Mucosa of stomach (tissue), 1 donor: ENCODE results near the gene DLL4.

Experiments used
- H3K27me3 ChIP-seq: one replicate; pipeline ENCODE4 v1.7.0; 2013; ENCODE audit warnings: mild to moderate bottlenecking, low read length; ENCODE audit not compliant: control insufficient read depth, insufficient read depth
- H3K36me3 ChIP-seq: one replicate; pipeline ENCODE4 v1.7.0; 2013; ENCODE audit warnings: low read length; ENCODE audit not compliant: control insufficient read depth, insufficient read depth
- H3K4me1 ChIP-seq: one replicate; pipeline ENCODE4 v1.7.0; 2013; ENCODE audit warnings: mild to moderate bottlenecking, low read length; ENCODE audit not compliant: control insufficient read depth, insufficient read depth
- H3K4me3 ChIP-seq: one replicate; pipeline ENCODE4 v1.7.0; 2013; ENCODE audit warnings: low read length
- H3K9ac ChIP-seq: one replicate; pipeline ENCODE4 v1.7.0; 2013; ENCODE audit warnings: mild to moderate bottlenecking, low read length, moderate library complexity
- H3K9me3 ChIP-seq: one replicate; pipeline ENCODE4 v1.7.0; 2013; ENCODE audit warnings: mild to moderate bottlenecking, low read length, moderate library complexity; ENCODE audit not compliant: control insufficient read depth
- donor health status: Pancreatic carcinoma.

The DLL4 gene

DNA sequence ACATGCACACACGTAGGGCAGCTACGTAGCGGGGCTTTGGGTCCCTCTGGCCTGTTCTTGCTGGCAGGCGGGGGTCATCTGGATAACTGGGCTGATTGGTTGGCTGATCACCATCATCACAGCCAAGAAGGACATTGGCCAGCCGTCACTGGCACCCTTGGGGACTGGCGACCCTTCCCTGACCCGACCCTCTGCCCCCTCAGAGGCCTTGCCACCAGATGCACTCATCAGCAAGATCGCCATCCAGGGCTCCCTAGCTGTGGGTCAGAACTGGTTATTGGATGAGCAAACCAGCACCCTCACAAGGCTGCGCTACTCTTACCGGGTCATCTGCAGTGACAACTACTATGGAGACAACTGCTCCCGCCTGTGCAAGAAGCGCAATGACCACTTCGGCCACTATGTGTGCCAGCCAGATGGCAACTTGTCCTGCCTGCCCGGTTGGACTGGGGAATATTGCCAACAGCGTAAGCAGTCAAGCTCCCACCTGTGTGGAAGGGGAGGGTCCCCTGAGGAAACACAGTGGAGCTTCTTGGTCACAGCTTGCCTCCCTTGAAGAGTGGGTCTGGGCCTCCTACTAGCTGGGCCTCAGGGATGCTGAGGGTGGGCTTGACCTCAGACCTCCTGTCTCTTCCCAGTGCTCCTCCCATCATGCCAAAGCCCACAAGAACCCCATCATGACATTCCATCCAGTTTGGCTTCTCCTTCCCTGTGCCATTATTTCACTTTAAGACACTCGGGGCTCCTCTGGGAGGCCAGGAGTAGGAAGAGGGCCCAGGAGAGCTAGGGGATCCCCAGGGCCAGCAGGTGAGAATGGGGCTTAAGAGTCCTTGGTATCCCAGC is 2.4 kb downstream of the DLL4 start:
- Histone ChIP-seq H3K9ac (peak overlapping the region; percentile 48), H3K27me3 (peaks cover 64% of the 10 kb centered on the region), H3K36me3 (no peaks in the 10 kb centered on the region), H3K4me3 (peak overlapping the region; percentile 46), H3K9me3 (no peaks in the 10 kb centered on the region), H3K4me1 (peaks cover 67% of the 10 kb centered on the region)

GRCh38 chr15:40932156-40932555 is 3.0 kb downstream of the DLL4 start:
- Histone ChIP-seq H3K4me1 (peaks cover 61% of the 10 kb centered on the region), H3K9ac (peak overlapping the region; percentile 48), H3K27me3 (peaks cover 58% of the 10 kb centered on the region), H3K36me3 (no peaks in the 10 kb centered on the region), H3K9me3 (no peaks in the 10 kb centered on the region), H3K4me3 (peak overlapping the region; percentile 17)

DNA sequence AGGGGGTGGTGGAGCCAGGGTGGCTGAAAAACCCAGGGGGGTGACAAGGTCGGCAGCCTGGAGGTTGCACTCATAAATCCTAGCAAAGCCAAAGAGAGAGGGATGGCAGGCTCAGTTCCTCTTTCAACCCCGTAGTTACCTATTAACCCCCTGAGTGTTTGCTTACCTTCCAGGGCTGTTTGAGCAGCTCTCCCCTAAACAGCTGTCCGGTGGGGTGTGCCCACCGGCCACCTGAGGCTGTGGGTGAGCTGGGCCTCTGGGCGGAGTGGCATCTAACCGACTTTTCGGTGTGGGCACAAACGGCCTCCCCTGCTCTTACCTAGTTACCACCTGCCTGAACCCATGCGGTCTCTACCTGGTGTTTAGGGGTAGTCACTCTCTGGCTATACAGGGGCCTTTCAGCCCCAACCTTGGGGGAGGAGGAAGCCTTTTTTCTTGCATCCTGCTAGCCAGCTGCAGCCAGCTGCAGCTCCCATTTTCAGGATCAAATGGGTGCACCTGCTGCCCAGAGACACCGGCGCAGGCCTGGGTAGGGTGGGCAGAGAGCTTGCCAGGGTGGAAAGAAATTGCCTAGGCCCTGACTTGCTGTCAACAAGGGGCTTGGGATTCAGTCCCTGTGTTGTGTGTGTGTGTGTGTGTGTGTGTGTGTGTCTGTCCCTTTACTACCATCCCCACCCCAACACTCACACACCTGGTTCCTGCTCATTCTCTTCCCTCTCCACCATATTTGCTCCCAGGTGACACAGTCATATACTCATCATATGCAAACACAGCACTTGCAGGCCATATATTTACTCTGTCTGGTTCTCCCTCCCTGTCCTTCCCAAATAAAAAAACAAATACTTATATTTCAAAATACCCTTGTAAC is 3.7 kb downstream of the DLL4 start:
- H3K4me1 ChIP-seq: peaks cover 55% of the 10 kb centered on the region

DNA sequence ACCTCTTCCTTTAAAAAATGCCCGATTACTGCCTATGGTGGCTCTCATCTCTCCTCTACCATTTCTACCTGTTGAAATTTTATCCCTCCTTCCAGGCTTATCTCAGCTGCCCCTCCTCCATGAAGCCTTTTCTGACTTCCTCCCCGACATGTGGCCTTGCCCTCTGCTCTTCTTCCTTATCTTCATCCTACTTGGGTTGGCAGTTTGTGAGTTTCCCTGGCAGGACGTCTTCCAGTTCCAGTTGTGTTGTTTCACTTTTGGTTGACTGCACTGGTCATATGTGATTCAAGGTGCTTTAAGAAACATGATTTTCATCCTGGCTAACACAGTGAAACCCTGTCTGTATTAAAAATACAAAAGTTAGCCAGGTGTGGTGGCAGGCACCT is 4.4 kb downstream of the DLL4 start:
- Histone ChIP-seq H3K36me3 (no peaks in the 10 kb centered on the region), H3K4me1 (peaks cover 50% of the 10 kb centered on the region), H3K4me3 (no peak overlapping the region), H3K9ac (no peak overlapping the region), H3K9me3 (no peaks in the 10 kb centered on the region), H3K27me3 (peaks cover 44% of the 10 kb centered on the region)

More for the DNA sequence above, 3.7 kb downstream of the DLL4 start:
- H3K9ac ChIP-seq: peak overlapping the region; percentile 48
- peaks cover 51% of the 10 kb centered on the region for H3K27me3 ChIP-seq
- H3K4me3 ChIP-seq: peak overlapping the region; percentile 17
- no peaks in the 10 kb centered on the region for H3K9me3 ChIP-seq
- no peaks in the 10 kb centered on the region for H3K36me3 ChIP-seq

- peaks cover 40% of the 10 kb centered on the region for H3K4me1 ChIP-seq
- H3K9ac ChIP-seq: no peak overlapping the region
- H3K4me3 ChIP-seq: no peak overlapping the region
- H3K36me3 ChIP-seq: no peaks in the 10 kb centered on the region
- H3K27me3 ChIP-seq: peaks cover 35% of the 10 kb centered on the region
- H3K9me3 ChIP-seq: no peaks in the 10 kb centered on the region
Measured at GRCh38 chr15:40934457-40934856, 5.3 kb downstream of the DLL4 start.

DNA sequence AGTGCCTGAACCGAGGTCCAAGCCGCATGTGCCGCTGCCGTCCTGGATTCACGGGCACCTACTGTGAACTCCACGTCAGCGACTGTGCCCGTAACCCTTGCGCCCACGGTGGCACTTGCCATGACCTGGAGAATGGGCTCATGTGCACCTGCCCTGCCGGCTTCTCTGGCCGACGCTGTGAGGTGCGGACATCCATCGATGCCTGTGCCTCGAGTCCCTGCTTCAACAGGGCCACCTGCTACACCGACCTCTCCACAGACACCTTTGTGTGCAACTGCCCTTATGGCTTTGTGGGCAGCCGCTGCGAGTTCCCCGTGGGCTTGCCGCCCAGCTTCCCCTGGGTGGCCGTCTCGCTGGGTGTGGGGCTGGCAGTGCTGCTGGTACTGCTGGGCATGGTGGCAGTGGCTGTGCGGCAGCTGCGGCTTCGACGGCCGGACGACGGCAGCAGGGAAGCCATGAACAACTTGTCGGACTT is 7.1 kb downstream of the DLL4 start:
- no peaks in the 10 kb centered on the region for H3K9me3 ChIP-seq
- H3K27me3 ChIP-seq: peaks cover 17% of the 10 kb centered on the region
- H3K9ac ChIP-seq: no peak overlapping the region
- H3K4me3 ChIP-seq: no peak overlapping the region
- H3K36me3 ChIP-seq: no peaks in the 10 kb centered on the region
- H3K4me1 ChIP-seq: peaks cover 30% of the 10 kb centered on the region

GRCh38 chr15:40936709-40937666 is 7.8 kb downstream of the DLL4 start:
- Histone ChIP-seq H3K9ac (no peak overlapping the region), H3K27me3 (peaks cover 10% of the 10 kb centered on the region), H3K9me3 (no peaks in the 10 kb centered on the region), H3K36me3 (no peaks in the 10 kb centered on the region), H3K4me3 (no peak overlapping the region), H3K4me1 (peaks cover 26% of the 10 kb centered on the region)

DNA sequence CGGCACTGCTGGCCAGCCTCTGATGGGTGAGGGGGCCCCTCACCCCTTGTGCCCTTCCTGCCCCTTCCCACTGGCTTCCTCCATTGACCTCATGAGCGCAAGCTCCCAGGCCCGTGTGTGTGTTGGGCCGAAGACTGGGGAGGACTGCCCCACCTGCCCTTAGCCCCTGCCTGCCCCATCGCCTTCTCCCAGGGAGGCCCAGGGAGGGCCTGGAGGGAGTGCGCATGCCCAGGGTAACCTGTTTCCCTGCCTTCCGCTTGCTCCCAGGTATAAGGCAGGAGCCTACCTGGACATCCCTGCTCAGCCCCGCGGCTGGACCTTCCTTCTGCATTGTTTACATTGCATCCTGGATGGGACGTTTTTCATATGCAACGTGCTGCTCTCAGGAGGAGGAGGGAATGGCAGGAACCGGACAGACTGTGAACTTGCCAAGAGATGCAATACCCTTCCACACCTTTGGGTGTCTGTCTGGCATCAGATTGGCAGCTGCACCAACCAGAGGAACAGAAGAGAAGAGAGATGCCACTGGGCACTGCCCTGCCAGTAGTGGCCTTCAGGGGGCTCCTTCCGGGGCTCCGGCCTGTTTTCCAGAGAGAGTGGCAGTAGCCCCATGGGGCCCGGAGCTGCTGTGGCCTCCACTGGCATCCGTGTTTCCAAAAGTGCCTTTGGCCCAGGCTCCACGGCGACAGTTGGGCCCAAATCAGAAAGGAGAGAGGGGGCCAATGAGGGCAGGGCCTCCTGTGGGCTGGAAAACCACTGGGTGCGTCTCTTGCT is 8.8 kb downstream of the DLL4 start:
- Histone ChIP-seq H3K9me3 (no peaks in the 10 kb centered on the region), H3K27me3 (peaks cover under 1% of the 10 kb centered on the region), H3K4me3 (no peak overlapping the region), H3K4me1 (peaks cover 25% of the 10 kb centered on the region), H3K36me3 (no peaks in the 10 kb centered on the region), H3K9ac (no peak overlapping the region)

GRCh38 chr15:40938536-40938870 is 9.4 kb downstream of the DLL4 start:
- Histone ChIP-seq H3K4me3 (no peak overlapping the region), H3K36me3 (no peaks in the 10 kb centered on the region), H3K27me3 (no peaks in the 10 kb centered on the region), H3K9ac (no peak overlapping the region), H3K9me3 (no peaks in the 10 kb centered on the region), H3K4me1 (peaks cover 19% of the 10 kb centered on the region)

- Histone ChIP-seq H3K9me3 (no peaks in the 10 kb centered on the region), H3K9ac (no peak overlapping the region), H3K36me3 (no peaks in the 10 kb centered on the region), H3K4me1 (peaks cover 22% of the 10 kb centered on the region), H3K4me3 (no peak overlapping the region), H3K27me3 (no peaks in the 10 kb centered on the region)
Measured at GRCh38 chr15:40940296-40940801, 11.2 kb downstream of the DLL4 start.

- H3K9ac ChIP-seq: peak overlapping the region; percentile 63
- no peaks in the 10 kb centered on the region for H3K9me3 ChIP-seq
- H3K4me1 ChIP-seq: peaks cover 22% of the 10 kb centered on the region
- no peaks in the 10 kb centered on the region for H3K27me3 ChIP-seq
- H3K36me3 ChIP-seq: no peaks in the 10 kb centered on the region
- H3K4me3 ChIP-seq: no peak overlapping the region
Measured at GRCh38 chr15:40941068-40941527, 12.0 kb downstream of the DLL4 start.
